ENCODE results near the gene ZNF124. TPM values are rescaled to one million over a fixed set of nuclear protein-coding genes. Genes with fewer than 3 reads are reported as not detected.
"Not testable (repeated sequence)": the region's sequence is repeated elsewhere in the genome, so short reads cannot be mapped to it uniquely, and the experiment has no call there.

The ZNF124 gene
- total and polyA plus RNA-seq, 4 donors = 1.1 to 19.7 (median 6.9) TPM

DNA sequence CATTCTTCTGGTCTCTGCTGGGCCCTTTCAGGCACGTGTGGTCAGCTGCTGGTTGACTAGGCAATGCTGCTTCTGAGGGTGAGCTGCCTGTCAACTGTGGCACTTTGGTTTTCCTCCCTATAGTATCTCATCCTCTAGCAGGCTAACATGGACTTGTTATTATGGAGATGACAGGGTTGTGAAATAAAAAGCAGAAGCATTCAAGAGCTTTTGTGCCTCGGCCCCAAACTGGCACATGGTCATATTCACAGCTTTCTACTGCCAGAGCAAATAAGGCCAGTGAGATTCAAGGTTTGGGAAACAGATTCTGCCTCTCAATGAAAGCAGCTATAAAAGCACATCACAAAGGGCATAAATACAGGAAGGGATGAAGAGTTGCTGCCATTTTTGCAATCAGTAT lies 1.6 kb upstream of the ZNF124 start:
- DNase-seq (ENCODE audit: low spot score) = no peak
- 65% methylated on average over 2 of the region's 2 CpGs for WGBS
- Histone ChIP-seq H3K4me1 (ENCODE audit: control insufficient read depth in 4 of 4, insufficient read depth in 4 of 4, low read length in 3 of 4) (no peaks in the 10 kb centered on the region), H3K27ac (ENCODE audit: low read depth in 1 of 2, low read length in 2 of 2) (no peak overlapping the region), H3K4me3 (ENCODE audit: low read depth in 1 of 3, low read length in 3 of 3) (no peak overlapping the region), H3K36me3 (ENCODE audit: control insufficient read depth in 4 of 4, insufficient read depth in 3 of 4, low read depth in 1 of 4, low read length in 3 of 4) (no peaks in the 10 kb centered on the region), H3K9ac (ENCODE audit: low read depth in 1 of 2, low read length in 2 of 2) (no peak overlapping the region), H3K27me3 (ENCODE audit: control insufficient read depth in 4 of 4, insufficient read depth in 4 of 4, low read length in 3 of 4) (no peaks in the 10 kb centered on the region), H3K9me3 (ENCODE audit: control insufficient read depth in 4 of 4, low read length in 3 of 4) (peaks cover 0 to 6% (median 2%) of the 10 kb centered on the region in 4 donors)
- TF ChIP-seq JUND (IDR thresholded peaks at IDR 0.05) (no peak), FOXA2 (IDR thresholded peaks at IDR 0.05) (no peak), EGR1 (IDR thresholded peaks at IDR 0.05; ENCODE audit: low read depth in 2 of 2) (no peak), HNF4A (conservative IDR thresholded peaks at IDR 0.05) (no peak)
- TF ChIP-seq, protein P1, sequence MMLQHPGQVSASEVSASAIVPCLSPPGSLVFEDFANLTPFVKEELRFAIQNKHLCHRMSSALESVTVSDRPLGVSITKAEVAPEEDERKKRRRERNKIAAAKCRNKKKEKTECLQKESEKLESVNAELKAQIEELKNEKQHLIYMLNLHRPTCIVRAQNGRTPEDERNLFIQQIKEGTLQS (IDR thresholded peaks at IDR 0.05) = no peak
- TF ChIP-seq, protein P2, sequence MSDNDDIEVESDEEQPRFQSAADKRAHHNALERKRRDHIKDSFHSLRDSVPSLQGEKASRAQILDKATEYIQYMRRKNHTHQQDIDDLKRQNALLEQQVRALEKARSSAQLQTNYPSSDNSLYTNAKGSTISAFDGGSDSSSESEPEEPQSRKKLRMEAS (IDR thresholded peaks at IDR 0.05) = no peak
- TF ChIP-seq, protein P3, sequence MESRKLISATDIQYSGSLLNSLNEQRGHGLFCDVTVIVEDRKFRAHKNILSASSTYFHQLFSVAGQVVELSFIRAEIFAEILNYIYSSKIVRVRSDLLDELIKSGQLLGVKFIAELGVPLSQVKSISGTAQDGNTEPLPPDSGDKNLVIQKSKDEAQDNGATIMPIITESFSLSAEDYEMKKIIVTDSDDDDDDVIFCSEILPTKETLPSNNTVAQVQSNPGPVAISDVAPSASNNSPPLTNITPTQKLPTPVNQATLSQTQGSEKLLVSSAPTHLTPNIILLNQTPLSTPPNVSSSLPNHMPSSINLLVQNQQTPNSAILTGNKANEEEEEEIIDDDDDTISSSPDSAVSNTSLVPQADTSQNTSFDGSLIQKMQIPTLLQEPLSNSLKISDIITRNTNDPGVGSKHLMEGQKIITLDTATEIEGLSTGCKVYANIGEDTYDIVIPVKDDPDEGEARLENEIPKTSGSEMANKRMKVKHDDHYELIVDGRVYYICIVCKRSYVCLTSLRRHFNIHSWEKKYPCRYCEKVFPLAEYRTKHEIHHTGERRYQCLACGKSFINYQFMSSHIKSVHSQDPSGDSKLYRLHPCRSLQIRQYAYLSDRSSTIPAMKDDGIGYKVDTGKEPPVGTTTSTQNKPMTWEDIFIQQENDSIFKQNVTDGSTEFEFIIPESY (IDR thresholded peaks at IDR 0.05) = no peak

DNA sequence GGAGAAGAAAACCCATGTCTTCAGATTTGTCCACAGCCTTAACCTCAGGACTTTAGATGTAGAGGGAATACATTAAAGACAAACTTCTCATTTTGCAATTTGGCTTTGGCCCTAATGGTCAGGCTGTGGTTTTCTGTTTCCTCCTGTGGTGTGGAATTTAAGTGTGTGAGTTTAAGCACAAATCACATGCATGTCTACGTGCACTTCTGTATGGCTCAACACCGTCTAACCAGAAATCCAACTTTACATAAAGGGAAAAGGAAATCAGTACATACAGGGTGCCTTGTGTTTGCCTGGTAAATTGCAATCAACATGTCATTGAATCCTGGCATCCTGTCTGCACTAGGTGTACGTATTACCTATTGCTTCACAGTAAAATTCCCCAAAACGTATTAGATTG lies 1.2 kb upstream of the ZNF124 start:
- WGBS = 85% methylated on average over 4 of the region's 4 CpGs
- Histone ChIP-seq H3K4me3 (ENCODE audit: low read depth in 1 of 3, low read length in 3 of 3) (no peak overlapping the region), H3K9me3 (ENCODE audit: control insufficient read depth in 4 of 4, low read length in 3 of 4) (peaks cover 0 to 6% (median under 1%) of the 10 kb centered on the region in 4 donors), H3K9ac (ENCODE audit: low read depth in 1 of 2, low read length in 2 of 2) (no peak overlapping the region), H3K36me3 (ENCODE audit: control insufficient read depth in 4 of 4, insufficient read depth in 3 of 4, low read depth in 1 of 4, low read length in 3 of 4) (no peaks in the 10 kb centered on the region), H3K4me1 (ENCODE audit: control insufficient read depth in 4 of 4, insufficient read depth in 4 of 4, low read length in 3 of 4) (no peaks in the 10 kb centered on the region), H3K27me3 (ENCODE audit: control insufficient read depth in 4 of 4, insufficient read depth in 4 of 4, low read length in 3 of 4) (no peaks in the 10 kb centered on the region), H3K27ac (ENCODE audit: low read depth in 1 of 2, low read length in 2 of 2) (no peak overlapping the region)
- TF ChIP-seq, protein P1 (IDR thresholded peaks at IDR 0.05) = no peak
- TF ChIP-seq EGR1 (IDR thresholded peaks at IDR 0.05; ENCODE audit: low read depth in 2 of 2) = no peak
- no peak for TF ChIP-seq FOXA1 (IDR thresholded peaks at IDR 0.05)
- TF ChIP-seq RAD21 (IDR thresholded peaks at IDR 0.05) = no peak
- no peak for TF ChIP-seq TAF1 (conservative IDR thresholded peaks at IDR 0.05)
- TF ChIP-seq, protein P3 (IDR thresholded peaks at IDR 0.05) = no peak
- no peak for TF ChIP-seq GABPA (IDR thresholded peaks at IDR 0.05 in 1 of 2, conservative IDR thresholded peaks at IDR 0.05 in 1 of 2)
- TF ChIP-seq NR2F2 (IDR thresholded peaks at IDR 0.05) = no peak
- no peak for TF ChIP-seq FOXA2 (IDR thresholded peaks at IDR 0.05)
- no peak for TF ChIP-seq RXRA (IDR thresholded peaks at IDR 0.05)
- TF ChIP-seq HNF4A (conservative IDR thresholded peaks at IDR 0.05) = no peak
- TF ChIP-seq, protein P2 (IDR thresholded peaks at IDR 0.05) = no peak
- TF ChIP-seq, protein P4, sequence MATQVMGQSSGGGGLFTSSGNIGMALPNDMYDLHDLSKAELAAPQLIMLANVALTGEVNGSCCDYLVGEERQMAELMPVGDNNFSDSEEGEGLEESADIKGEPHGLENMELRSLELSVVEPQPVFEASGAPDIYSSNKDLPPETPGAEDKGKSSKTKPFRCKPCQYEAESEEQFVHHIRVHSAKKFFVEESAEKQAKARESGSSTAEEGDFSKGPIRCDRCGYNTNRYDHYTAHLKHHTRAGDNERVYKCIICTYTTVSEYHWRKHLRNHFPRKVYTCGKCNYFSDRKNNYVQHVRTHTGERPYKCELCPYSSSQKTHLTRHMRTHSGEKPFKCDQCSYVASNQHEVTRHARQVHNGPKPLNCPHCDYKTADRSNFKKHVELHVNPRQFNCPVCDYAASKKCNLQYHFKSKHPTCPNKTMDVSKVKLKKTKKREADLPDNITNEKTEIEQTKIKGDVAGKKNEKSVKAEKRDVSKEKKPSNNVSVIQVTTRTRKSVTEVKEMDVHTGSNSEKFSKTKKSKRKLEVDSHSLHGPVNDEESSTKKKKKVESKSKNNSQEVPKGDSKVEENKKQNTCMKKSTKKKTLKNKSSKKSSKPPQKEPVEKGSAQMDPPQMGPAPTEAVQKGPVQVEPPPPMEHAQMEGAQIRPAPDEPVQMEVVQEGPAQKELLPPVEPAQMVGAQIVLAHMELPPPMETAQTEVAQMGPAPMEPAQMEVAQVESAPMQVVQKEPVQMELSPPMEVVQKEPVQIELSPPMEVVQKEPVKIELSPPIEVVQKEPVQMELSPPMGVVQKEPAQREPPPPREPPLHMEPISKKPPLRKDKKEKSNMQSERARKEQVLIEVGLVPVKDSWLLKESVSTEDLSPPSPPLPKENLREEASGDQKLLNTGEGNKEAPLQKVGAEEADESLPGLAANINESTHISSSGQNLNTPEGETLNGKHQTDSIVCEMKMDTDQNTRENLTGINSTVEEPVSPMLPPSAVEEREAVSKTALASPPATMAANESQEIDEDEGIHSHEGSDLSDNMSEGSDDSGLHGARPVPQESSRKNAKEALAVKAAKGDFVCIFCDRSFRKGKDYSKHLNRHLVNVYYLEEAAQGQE (IDR thresholded peaks at IDR 0.05) = no peak
- TF ChIP-seq, protein P5, sequence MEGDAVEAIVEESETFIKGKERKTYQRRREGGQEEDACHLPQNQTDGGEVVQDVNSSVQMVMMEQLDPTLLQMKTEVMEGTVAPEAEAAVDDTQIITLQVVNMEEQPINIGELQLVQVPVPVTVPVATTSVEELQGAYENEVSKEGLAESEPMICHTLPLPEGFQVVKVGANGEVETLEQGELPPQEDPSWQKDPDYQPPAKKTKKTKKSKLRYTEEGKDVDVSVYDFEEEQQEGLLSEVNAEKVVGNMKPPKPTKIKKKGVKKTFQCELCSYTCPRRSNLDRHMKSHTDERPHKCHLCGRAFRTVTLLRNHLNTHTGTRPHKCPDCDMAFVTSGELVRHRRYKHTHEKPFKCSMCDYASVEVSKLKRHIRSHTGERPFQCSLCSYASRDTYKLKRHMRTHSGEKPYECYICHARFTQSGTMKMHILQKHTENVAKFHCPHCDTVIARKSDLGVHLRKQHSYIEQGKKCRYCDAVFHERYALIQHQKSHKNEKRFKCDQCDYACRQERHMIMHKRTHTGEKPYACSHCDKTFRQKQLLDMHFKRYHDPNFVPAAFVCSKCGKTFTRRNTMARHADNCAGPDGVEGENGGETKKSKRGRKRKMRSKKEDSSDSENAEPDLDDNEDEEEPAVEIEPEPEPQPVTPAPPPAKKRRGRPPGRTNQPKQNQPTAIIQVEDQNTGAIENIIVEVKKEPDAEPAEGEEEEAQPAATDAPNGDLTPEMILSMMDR (IDR thresholded peaks at IDR 0.05; ENCODE audit: low read depth, low read length, missing input control) = no peak
- no peak for TF ChIP-seq SP1 (IDR thresholded peaks at IDR 0.05)
- DNase-seq (ENCODE audit: low spot score) = no peak

DNA sequence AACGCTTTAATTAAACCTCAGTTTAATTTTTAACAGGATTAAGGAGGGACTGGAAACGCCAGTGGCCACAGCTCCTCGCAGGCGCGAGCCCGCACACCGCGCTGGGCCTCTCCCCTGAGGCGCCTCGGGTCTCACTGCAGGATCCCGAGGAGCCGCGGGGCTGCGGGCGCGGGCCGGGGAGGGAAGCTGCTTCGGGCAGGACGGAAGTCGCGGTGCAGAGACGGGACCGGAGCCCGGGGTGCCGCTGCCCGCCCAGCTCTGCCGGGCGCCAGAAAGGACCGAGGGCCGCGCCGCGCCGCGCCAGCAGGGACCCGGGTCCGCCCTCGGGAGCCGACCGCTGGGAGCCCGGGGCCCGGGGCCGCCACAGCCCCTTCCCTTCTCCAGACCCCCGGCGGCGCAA lies 377 bp downstream of the ZNF124 start:
- not testable (repeated sequence) for H3K4me3 ChIP-seq (ENCODE audit: low read depth in 1 of 3, low read length in 3 of 3); H3K9ac ChIP-seq (ENCODE audit: low read depth in 1 of 2, low read length in 2 of 2); DNase-seq (ENCODE audit: low spot score); H3K4me1 ChIP-seq (ENCODE audit: control insufficient read depth in 4 of 4, insufficient read depth in 4 of 4, low read length in 3 of 4); H3K27ac ChIP-seq (ENCODE audit: low read depth in 1 of 2, low read length in 2 of 2); H3K36me3 ChIP-seq (ENCODE audit: control insufficient read depth in 4 of 4, insufficient read depth in 3 of 4, low read depth in 1 of 4, low read length in 3 of 4); H3K9me3 ChIP-seq (ENCODE audit: control insufficient read depth in 4 of 4, low read length in 3 of 4); H3K27me3 ChIP-seq (ENCODE audit: control insufficient read depth in 4 of 4, insufficient read depth in 4 of 4, low read length in 3 of 4)
- WGBS = no CpG with 5 or more reads among the region's 46 CpGs

Measured in liver (tissue), 9 donors.